SU-DHL-6 (cell line): ENCODE data around the gene PRR3.
A peak's percentile ranks its signal among the peaks of the same experiment; 100 is the strongest.

Source experiments
- H2AFZ ChIP-seq: fragments of 200-600 bp; sonication (generic); 2 replicates; pipeline ENCODE4 v1.6.1; 2014; ENCODE audit warnings: low read depth, mild to moderate bottlenecking, moderate library complexity, mixed read lengths, antibody characterized with exemption, low read length; ENCODE audit not compliant: severe bottlenecking
- H3F3A ChIP-seq: fragments of 200-600 bp; shearing (Covaris generic); 2 replicates; pipeline ENCODE4 v1.6.0; 2016; ENCODE audit warnings: antibody characterized with exemption, mild to moderate bottlenecking; ENCODE audit not compliant: insufficient read depth
- H3K27ac ChIP-seq: fragments of 200-600 bp; sonication (generic); 2 replicates; pipeline ENCODE4 v1.5.1; 2016; ENCODE audit warnings: low read depth, mild to moderate bottlenecking, low read length, moderate library complexity, mixed read lengths
- H3K27me3 ChIP-seq: fragments of 200-600 bp; sonication (generic), shearing (Covaris generic); 2 replicates; pipeline ENCODE4 v1.6.0; 2014; ENCODE audit warnings: mild to moderate bottlenecking, low read length
- H3K36me3 ChIP-seq: fragments of 200-600 bp; sonication (generic); 2 replicates; pipeline ENCODE4 v1.6.1; 2014; ENCODE audit warnings: mild to moderate bottlenecking, low read length, mixed read lengths
- H3K4me2 ChIP-seq: fragments of 300-600, 200-600 bp; shearing (Covaris generic), sonication (generic); 2 replicates; pipeline ENCODE4 v1.6.0; 2014; ENCODE audit warnings: low read length, low read depth, mild to moderate bottlenecking; ENCODE audit not compliant: poor library complexity, severe bottlenecking
- H3K4me3 ChIP-seq: fragments of 200-600 bp; sonication (generic); 2 replicates; pipeline ENCODE4 v1.5.1; 2014; ENCODE audit warnings: antibody characterized with exemption, low read length, mild to moderate bottlenecking, mixed read lengths; ENCODE audit not compliant: insufficient read depth, poor library complexity, severe bottlenecking
- H3K79me2 ChIP-seq: fragments of 200-600 bp; sonication (generic); 2 replicates; pipeline ENCODE4 v1.6.1; 2014; ENCODE audit warnings: mild to moderate bottlenecking, low read length, moderate library complexity; ENCODE audit not compliant: insufficient read depth
- H3K9ac ChIP-seq: fragments of 200-600 bp; sonication (generic); 2 replicates; pipeline ENCODE4 v1.7.0; 2014; ENCODE audit warnings: mild to moderate bottlenecking, low read length
- H3K9me2 ChIP-seq: fragments of 200-600 bp; sonication (generic); replicated peaks from 2 replicates; pipeline ENCODE4 v1.6.1; 2014; ENCODE audit warnings: low read length; ENCODE audit not compliant: insufficient read depth
- H3K9me3 ChIP-seq: fragments of 200-600 bp; sonication (generic); 2 replicates; pipeline ENCODE4 v1.6.1; 2014; ENCODE audit warnings: low read length, mixed read lengths; ENCODE audit not compliant: insufficient read depth
- H4K20me1 ChIP-seq: fragments of 200-600 bp; sonication (generic); 2 replicates; pipeline ENCODE4 v1.6.1; 2014; ENCODE audit warnings: low read depth, mild to moderate bottlenecking, antibody characterized with exemption, low read length, moderate library complexity, mixed read lengths
- CTCF ChIP-seq: fragments of 200-600 bp; sonication (generic); IDR thresholded peaks from one replicate; pipeline ENCODE4 v1.5.1; 2017; ENCODE audit warnings: antibody characterized with exemption, mild to moderate bottlenecking, low read length, moderate library complexity; ENCODE audit not compliant: insufficient read depth, poor library complexity, severe bottlenecking
- EZH2phosphoT487 ChIP-seq: fragments of 200-600 bp; sonication (generic), shearing (Covaris generic); conservative IDR thresholded peaks from 2 replicates; pipeline ENCODE4 v1.6.1; 2018; ENCODE audit warnings: mild to moderate bottlenecking, antibody characterized with exemption, low read length, moderate library complexity, mixed read lengths

PRR3 gene

GRCh38 chr6:30556906-30557682 is at the start of gene PRR3:
Gene PRR3 (plus strand): TSS chr6:30557295. CDS start chr6:30557345, 50 bp downstream.
- Histone ChIP-seq H3K9ac (peak within 1 kb of the TSS; percentile 79), H2AFZ (peak within 1 kb of the TSS; percentile 82), H3K9me3 (no peaks in the 10 kb centered on the region), H3K4me2 (peak within 1 kb of the TSS; percentile 69), H3K36me3 (peaks cover 17% of the 10 kb centered on the region; the same call in 1 of the 2 replicates), H3K79me2 (peaks cover 49% of the 10 kb centered on the region), H3K9me2 (no peaks in the 10 kb centered on the region), H3K4me3 (peak within 1 kb of the TSS; percentile 81), H4K20me1 (peaks cover 3% of the 10 kb centered on the region; the same call in 1 of the 2 replicates), H3F3A (peaks cover 13% of the 10 kb centered on the region; the same call in 1 of the 2 replicates), H3K27me3 (no peaks in the 10 kb centered on the region), H3K27ac (peak within 1 kb of the TSS; percentile 82)
- no peak for TF ChIP-seq CTCF
- TF ChIP-seq EZH2phosphoT487 = no peak

DNA sequence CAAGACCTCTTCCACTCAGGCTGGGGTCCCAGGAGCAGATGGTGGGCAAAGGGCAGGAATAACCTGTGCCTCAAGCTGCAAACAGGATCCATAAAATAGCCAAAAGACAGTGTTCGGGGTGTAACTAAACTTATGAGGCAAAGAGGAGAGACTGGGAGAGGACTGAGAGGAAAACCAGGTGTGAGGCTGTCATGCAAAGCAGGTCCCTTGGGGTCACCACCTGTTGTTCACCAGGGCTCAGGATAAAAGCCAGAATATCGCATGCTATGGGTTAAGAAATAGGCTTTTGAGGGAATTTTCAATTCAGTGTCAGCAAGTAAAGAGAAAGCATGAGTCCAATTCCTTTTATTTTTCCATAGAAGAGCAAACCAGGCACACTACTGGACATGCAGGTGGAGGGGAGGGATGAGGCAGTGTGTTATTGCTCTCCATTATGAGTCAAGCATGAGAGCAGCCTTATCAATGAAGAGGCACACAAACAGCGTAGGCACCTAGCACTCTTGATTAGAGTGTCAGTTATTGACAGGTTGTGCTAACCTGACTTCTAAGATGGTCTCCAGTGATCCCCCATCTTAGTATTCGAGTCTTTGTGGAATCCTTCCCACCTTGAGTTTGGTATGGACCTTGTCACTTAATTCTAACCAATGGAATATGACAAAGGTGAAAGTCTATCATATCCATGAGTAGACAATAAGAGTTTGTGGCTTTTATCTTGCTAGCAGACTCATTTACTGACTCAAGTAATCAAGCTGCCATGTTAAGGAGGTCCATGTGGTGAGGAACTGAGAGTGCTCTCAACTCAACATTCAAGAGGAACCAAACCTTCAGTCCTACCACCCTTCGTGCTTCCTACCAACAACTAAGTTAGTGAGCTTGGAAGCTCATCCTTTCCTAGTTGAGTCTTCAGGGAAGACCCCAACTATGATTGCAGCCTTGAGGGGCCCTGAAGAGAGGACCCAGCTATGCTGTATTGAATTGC is 49.0 kb upstream of the PRR3 start:
- no peaks in the 10 kb centered on the region for H3K9me2 ChIP-seq
- no peaks in the 10 kb centered on the region for H4K20me1 ChIP-seq
- peak overlapping the region; percentile 7 for H2AFZ ChIP-seq
- peak overlapping the region; percentile 35 for H3K4me3 ChIP-seq
- peak overlapping the region; percentile 68 for H3K4me2 ChIP-seq
- H3F3A ChIP-seq = peaks cover 31% of the 10 kb centered on the region
- H3K36me3 ChIP-seq = no peaks in the 10 kb centered on the region
- H3K27ac ChIP-seq = peak overlapping the region; percentile 87
- no peaks in the 10 kb centered on the region for H3K9me3 ChIP-seq
- H3K9ac ChIP-seq = peak overlapping the region; percentile 47
- TF ChIP-seq EZH2phosphoT487 (no peak), CTCF (no peak)
- no peaks in the 10 kb centered on the region for H3K27me3 ChIP-seq
- H3K79me2 ChIP-seq = no peaks in the 10 kb centered on the region

DNA sequence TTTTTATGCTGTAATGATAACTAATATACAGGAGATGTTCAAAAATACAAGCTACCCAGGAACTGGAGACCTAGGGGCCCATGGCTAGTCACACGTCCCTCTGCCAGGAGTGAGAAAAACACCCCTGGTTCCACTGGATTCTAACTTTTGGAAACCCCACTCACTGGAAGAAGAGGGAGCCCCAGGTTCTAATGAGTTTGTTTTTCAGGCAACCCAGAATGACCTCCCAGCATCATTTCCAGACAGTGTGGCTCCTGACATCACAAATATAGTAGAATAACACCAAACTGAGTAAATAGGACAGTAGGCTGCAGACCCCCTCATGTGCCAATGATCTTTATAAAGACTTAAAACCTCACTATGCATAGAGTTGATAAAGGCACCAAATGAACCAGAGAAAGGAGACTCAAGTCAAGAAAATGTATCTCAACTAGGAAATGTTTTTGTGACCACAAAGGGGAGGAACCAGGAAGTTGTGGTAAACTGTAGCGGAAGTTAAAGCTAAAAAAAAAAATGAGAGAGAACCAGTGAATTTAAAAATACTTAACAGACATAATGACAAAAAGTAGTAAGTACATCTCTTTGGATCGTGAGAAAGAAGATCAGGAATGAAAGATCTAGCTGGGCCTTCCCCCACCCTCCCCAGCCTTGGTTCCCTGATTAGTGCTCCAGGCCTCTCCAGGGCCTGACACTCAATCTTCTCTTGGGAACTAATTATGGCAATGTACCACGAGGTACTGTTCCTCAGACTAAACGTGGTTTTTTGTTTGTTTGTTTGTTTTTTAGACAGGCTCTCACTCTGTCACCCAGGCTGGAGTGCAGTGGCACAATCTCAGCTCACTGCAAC is 48.0 kb upstream of the PRR3 start:
- no peaks in the 10 kb centered on the region for H4K20me1 ChIP-seq
- TF ChIP-seq CTCF (no peak), EZH2phosphoT487 (no peak)
- no peaks in the 10 kb centered on the region for H3K9me3 ChIP-seq
- H3K4me2 ChIP-seq = peak overlapping the region; percentile 68
- H3K4me3 ChIP-seq = peak overlapping the region; percentile 35
- peaks cover 40% of the 10 kb centered on the region for H3F3A ChIP-seq
- H2AFZ ChIP-seq = no peak overlapping the region
- H3K9ac ChIP-seq = peak overlapping the region; percentile 47
- H3K36me3 ChIP-seq = no peaks in the 10 kb centered on the region
- peak overlapping the region; percentile 87 for H3K27ac ChIP-seq
- no peaks in the 10 kb centered on the region for H3K27me3 ChIP-seq
- H3K79me2 ChIP-seq = no peaks in the 10 kb centered on the region
- no peaks in the 10 kb centered on the region for H3K9me2 ChIP-seq
